Vagina (tissue), 2 donors: ENCODE results near the gene RYR2. TPM values are rescaled to one million over a fixed set of nuclear protein-coding genes. Genes with fewer than 3 reads are reported as not detected.

Source experiments
- DNase-seq, 2 donors: peaks; one replicate each; pipeline ENCODE4 v3.0.0-alpha.2; 2017; ENCODE audit errors: extremely low spot score in 2 of 2
- H3K27ac ChIP-seq: fragments of 200-600 bp; sonication (generic); one replicate; pipeline ENCODE4 v1.5.1; 2019
- H3K27me3 ChIP-seq: fragments of 200-600 bp; sonication (generic); one replicate; pipeline ENCODE4 v1.5.1; 2019
- H3K36me3 ChIP-seq, 2 donors: fragments of 200-600 bp; sonication (generic); one replicate each; pipeline ENCODE4 v1.5.1; 2017 to 2019
- H3K4me1 ChIP-seq: fragments of 200-600 bp; sonication (generic); one replicate; pipeline ENCODE4 v1.5.1; 2019
- H3K4me3 ChIP-seq, 2 donors: fragments of 200-600 bp; sonication (generic); 1 replicate in 1 of 2; 2 replicates in 1 of 2; pipeline ENCODE4 v1.5.1; 2016 to 2019
- H3K9me3 ChIP-seq: fragments of 200-600 bp; sonication (generic); one replicate; pipeline ENCODE4 v1.5.1; 2019
- POLR2A ChIP-seq, 2 donors: fragments of 450-650 bp; IDR thresholded peaks; one replicate each; pipeline ENCODE4 v1.6.1; 2017; ENCODE audit warnings: antibody characterized with exemption in 2 of 2, mild to moderate bottlenecking in 2 of 2, moderate library complexity in 2 of 2
- POLR2AphosphoS5 ChIP-seq, 2 donors: sonication (generic); formaldehyde crosslinking; IDR thresholded peaks; one replicate each; pipeline ENCODE4 v1.9.0; 2017; ENCODE audit warnings: antibody characterized with exemption in 2 of 2, mild to moderate bottlenecking in 2 of 2, low read depth in 1 of 2; ENCODE audit not compliant: insufficient read depth in 1 of 2
- intact Hi-C: fragments of 100-400 bp; cut with DNase I; formaldehyde crosslinking; loops from one replicate; pipeline ENCODE4 v1.15.1; 2023
- total RNA-seq: library from RNA; depleted of rRNA; stranded (reverse); fragments of >200 nt; gene quantifications from one replicate; pipeline ENCODE4 v1.2.3, GENCODE V29; 2016
- TF ChIP-seq, protein P1 (sequence below), 3 experiments: fragments of 450-650 bp in 2 of 3; fragments of 200-600 bp in 1 of 3; sonication (generic) in 1 of 3; IDR thresholded peaks; one replicate each; pipeline ENCODE4 v1.5.1; 2017 to 2019; ENCODE audit warnings: antibody characterized with exemption in 3 of 3, mild to moderate bottlenecking in 2 of 3, moderate library complexity in 2 of 3

The RYR2 gene
- total RNA-seq, 1 donor from 2014 or later, result 1.5 TPM

DNA sequence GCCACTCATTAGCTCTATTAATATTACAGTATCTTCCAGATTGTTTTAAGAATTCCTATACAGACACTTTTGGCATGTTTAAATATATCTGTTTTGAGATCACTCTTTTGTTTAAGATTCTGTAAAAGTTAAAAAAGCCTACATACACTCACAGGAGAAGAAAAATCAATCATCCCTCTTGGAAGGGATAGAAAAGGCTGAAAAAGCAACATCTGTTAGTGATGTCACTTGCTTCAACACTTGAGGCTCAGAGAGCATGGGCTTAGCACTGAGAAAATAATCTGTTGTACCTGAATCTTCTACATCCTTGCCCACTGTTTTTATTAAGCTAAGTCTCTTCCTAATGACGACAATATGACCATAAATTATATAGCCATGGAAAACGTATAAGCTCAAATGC lies 721.8 kb downstream of the RYR2 start:
- Histone ChIP-seq H3K36me3 (no peaks in the 10 kb centered on the region), H3K4me1 (no peaks in the 10 kb centered on the region), H3K4me3 (no peak overlapping the region), H3K27me3 (no peaks in the 10 kb centered on the region), H3K27ac (no peak overlapping the region), H3K9me3 (no peaks in the 10 kb centered on the region)
- TF ChIP-seq POLR2AphosphoS5 (IDR thresholded peaks at IDR 0.05; ENCODE audit: insufficient read depth in 1 of 2, low read depth in 1 of 2) (no peak), POLR2A (IDR thresholded peaks at IDR 0.05) (no peak)
- TF ChIP-seq, protein P1, sequence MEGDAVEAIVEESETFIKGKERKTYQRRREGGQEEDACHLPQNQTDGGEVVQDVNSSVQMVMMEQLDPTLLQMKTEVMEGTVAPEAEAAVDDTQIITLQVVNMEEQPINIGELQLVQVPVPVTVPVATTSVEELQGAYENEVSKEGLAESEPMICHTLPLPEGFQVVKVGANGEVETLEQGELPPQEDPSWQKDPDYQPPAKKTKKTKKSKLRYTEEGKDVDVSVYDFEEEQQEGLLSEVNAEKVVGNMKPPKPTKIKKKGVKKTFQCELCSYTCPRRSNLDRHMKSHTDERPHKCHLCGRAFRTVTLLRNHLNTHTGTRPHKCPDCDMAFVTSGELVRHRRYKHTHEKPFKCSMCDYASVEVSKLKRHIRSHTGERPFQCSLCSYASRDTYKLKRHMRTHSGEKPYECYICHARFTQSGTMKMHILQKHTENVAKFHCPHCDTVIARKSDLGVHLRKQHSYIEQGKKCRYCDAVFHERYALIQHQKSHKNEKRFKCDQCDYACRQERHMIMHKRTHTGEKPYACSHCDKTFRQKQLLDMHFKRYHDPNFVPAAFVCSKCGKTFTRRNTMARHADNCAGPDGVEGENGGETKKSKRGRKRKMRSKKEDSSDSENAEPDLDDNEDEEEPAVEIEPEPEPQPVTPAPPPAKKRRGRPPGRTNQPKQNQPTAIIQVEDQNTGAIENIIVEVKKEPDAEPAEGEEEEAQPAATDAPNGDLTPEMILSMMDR (IDR thresholded peaks at IDR 0.05), result no peak
- no peak for DNase-seq
- intact Hi-C loops, result no loop called here

DNA sequence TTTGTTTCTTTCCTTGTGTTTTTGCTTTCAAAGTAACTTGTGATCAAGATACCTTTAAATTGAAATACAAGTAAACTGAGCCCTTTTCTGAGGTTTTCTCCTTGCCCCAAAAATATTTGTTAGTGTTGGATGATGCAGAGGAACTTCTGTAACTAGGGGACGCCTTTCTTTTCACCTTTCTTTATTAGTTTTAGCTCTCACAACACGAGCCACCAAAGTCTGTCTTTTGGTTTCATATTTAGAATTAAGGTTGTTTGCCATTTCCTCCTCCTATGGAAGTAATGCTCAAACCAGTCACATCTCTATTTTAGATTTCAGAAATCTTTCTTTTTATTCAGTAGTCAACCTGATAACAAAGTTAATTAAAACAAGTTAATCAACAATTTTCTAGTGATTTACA lies 727.9 kb downstream of the RYR2 start:
- Histone ChIP-seq H3K4me3 (no peak overlapping the region), H3K27ac (no peak overlapping the region), H3K36me3 (no peaks in the 10 kb centered on the region), H3K4me1 (no peaks in the 10 kb centered on the region), H3K9me3 (no peaks in the 10 kb centered on the region), H3K27me3 (no peaks in the 10 kb centered on the region)
- no peak for DNase-seq
- intact Hi-C loops, result no loop called here
- TF ChIP-seq, protein P1 (IDR thresholded peaks at IDR 0.05), result no peak
- TF ChIP-seq POLR2A (IDR thresholded peaks at IDR 0.05) (no peak), POLR2AphosphoS5 (IDR thresholded peaks at IDR 0.05; ENCODE audit: insufficient read depth in 1 of 2, low read depth in 1 of 2) (no peak)

DNA sequence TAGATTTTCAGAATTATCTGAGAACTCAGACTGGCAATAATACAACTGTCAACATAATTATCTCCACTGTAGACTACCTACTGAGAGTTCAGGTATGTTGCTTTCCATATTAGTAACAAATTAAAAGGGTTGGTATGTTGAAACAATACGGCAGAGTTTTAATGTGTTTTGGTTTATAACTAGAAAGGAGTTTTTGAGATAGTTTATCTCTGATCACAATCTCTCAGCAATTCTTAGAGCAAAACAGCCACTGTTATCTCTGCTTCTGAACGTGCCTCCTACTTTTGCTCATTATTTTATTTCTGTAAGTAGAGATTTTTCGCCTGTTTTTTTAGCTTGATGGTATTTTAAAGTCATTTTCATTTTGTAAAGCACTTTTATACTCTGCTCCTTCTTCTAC lies 730.0 kb downstream of the RYR2 start:
- Histone ChIP-seq H3K27ac (no peak overlapping the region), H3K4me1 (no peaks in the 10 kb centered on the region), H3K27me3 (no peaks in the 10 kb centered on the region), H3K36me3 (no peaks in the 10 kb centered on the region), H3K9me3 (no peaks in the 10 kb centered on the region), H3K4me3 (no peak overlapping the region)
- TF ChIP-seq POLR2AphosphoS5 (IDR thresholded peaks at IDR 0.05; ENCODE audit: insufficient read depth in 1 of 2, low read depth in 1 of 2) (no peak), POLR2A (IDR thresholded peaks at IDR 0.05) (no peak)
- TF ChIP-seq, protein P1 (IDR thresholded peaks at IDR 0.05), result no peak
- intact Hi-C loops, result no loop called here
- no peak for DNase-seq

DNA sequence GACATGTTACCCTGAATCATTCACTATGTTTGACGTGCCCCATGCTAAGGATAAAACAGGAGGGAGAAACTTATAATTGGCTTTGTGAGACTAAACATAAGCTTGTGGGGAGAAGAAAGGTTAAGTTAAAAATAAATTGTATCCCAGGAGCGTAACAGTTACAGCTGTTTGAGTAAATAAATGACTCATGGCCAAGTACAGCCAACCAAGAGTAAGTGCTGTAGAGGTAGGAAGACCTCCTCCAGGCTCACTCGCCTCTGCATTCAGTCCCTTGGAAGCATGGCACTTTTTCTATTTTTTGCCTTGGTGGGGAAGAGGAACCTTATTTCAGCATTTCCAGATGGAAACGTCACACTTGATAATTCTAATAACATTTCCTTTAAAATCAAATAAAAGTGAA lies 732.3 kb downstream of the RYR2 start:
- no peaks in the 10 kb centered on the region for H3K9me3 ChIP-seq
- H3K4me1 ChIP-seq, result no peaks in the 10 kb centered on the region
- no peaks in the 10 kb centered on the region for H3K36me3 ChIP-seq
- H3K27ac ChIP-seq, result no peak overlapping the region
- no peak for DNase-seq
- H3K4me3 ChIP-seq, result no peak overlapping the region
- no peaks in the 10 kb centered on the region for H3K27me3 ChIP-seq
- TF ChIP-seq, protein P1 (IDR thresholded peaks at IDR 0.05), result no peak
- TF ChIP-seq POLR2AphosphoS5 (IDR thresholded peaks at IDR 0.05; ENCODE audit: insufficient read depth in 1 of 2, low read depth in 1 of 2) (no peak), POLR2A (IDR thresholded peaks at IDR 0.05) (no peak)
- intact Hi-C loops, result no loop called here

DNA sequence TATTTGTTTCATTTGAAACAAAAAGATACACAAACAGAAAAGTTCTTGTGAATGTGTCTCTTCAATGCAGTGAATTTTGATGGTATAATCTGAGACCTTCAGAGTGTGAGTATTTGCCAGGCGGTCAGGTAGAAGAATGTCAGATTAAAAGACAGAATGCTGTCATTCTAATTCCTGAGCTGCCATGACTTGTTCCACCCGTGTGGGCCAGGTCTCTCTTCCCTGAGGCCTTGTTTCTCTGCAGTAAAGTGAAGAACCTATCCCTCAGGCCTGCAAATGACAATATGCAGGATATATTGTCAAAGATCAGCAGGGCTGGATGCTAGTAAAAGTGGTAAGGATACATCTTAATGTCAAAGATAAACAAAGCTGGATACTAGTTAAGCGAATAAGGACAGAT lies 737.4 kb downstream of the RYR2 start:
- intact Hi-C loops, result no loop called here
- Histone ChIP-seq H3K9me3 (no peaks in the 10 kb centered on the region), H3K4me1 (no peaks in the 10 kb centered on the region), H3K27me3 (no peaks in the 10 kb centered on the region), H3K27ac (no peak overlapping the region), H3K36me3 (no peaks in the 10 kb centered on the region), H3K4me3 (no peak overlapping the region)
- DNase-seq, result no peak
- TF ChIP-seq POLR2AphosphoS5 (IDR thresholded peaks at IDR 0.05; ENCODE audit: insufficient read depth in 1 of 2, low read depth in 1 of 2) (no peak), POLR2A (IDR thresholded peaks at IDR 0.05) (no peak)
- TF ChIP-seq, protein P1 (IDR thresholded peaks at IDR 0.05), result no peak
